IMR-90 (cell line): ENCODE measurements around the gene LRSAM1. TPM values are rescaled to one million over a fixed set of nuclear protein-coding genes. Genes with fewer than 3 reads are reported as not detected.

Source experiments
- ATAC-seq: fragments of 200-7000 bp; cut with Tn5 transposase; 2 replicates; pipeline ENCODE4 v1.9.1; 2020; ENCODE audit warnings: low read depth, mild to moderate bottlenecking, moderate library complexity
- BruUV-seq: library from RNA; stranded (reverse); fragments of 400-500 nt; replicated peaks from 2 replicates; lab custom pipeline; 2021; lab: Mats Ljungman, UMichigan
- CTCF ChIA-PET: fragments of 300-600 bp; formaldehyde crosslinking; extraction: SDS; loops from one replicate; lab custom pipeline; 2021; ENCODE audit warnings: antibody characterized with exemption; lab: Yijun Ruan, JAX
- POLR2A ChIA-PET: fragments of 300-600 bp; sonication (Branson Sonifier 250); formaldehyde crosslinking; loops from one replicate; lab custom pipeline; 2022; ENCODE audit warnings: antibody characterized with exemption; ENCODE audit not compliant: unreplicated experiment; lab: Charles Lee
- DNase-seq: peaks from one replicate; pipeline ENCODE4 v3.0.0; 2013
- H2AFZ ChIP-seq: replicated peaks from 2 replicates; pipeline ENCODE3; 2013; ENCODE audit warnings: low read length, mild to moderate bottlenecking; ENCODE audit not compliant: poor library complexity
- H2AK5ac ChIP-seq: 2 replicates; pipeline ENCODE4 v1.6.1; 2013; ENCODE audit warnings: low read depth, low read length, inconsistent platforms
- H2AK9ac ChIP-seq: replicated peaks from 2 replicates; pipeline ENCODE3; 2013; ENCODE audit warnings: mild to moderate bottlenecking, low read depth, low read length, moderate library complexity; ENCODE audit not compliant: poor library complexity
- H2BK120ac ChIP-seq: 2 replicates; pipeline ENCODE4 v1.6.1; 2013; ENCODE audit warnings: low read depth, low read length, inconsistent platforms
- H2BK15ac ChIP-seq: 3 replicates; pipeline ENCODE4 v1.6.1; 2013; ENCODE audit warnings: low read depth, low read length, inconsistent platforms
- H2BK20ac ChIP-seq: 2 replicates; pipeline ENCODE4 v1.6.1; 2013; ENCODE audit warnings: low read depth, mild to moderate bottlenecking, inconsistent platforms, low read length, moderate library complexity
- H2BK5ac ChIP-seq: 2 replicates; pipeline ENCODE4 v1.6.1; 2013; ENCODE audit warnings: mild to moderate bottlenecking, low read depth, low read length, inconsistent platforms; ENCODE audit not compliant: poor library complexity, severe bottlenecking
- H3K14ac ChIP-seq: replicated peaks from 2 replicates; pipeline ENCODE4 v1.6.1; 2013; ENCODE audit warnings: low read depth, low read length, inconsistent platforms
- H3K18ac ChIP-seq: 2 replicates; pipeline ENCODE4 v1.6.1; 2013; ENCODE audit warnings: low read depth, low read length, control low read depth
- H3K23ac ChIP-seq: 2 replicates; pipeline ENCODE4 v1.6.1; 2013; ENCODE audit warnings: low read depth, low read length, inconsistent platforms
- H3K27ac ChIP-seq: 2 replicates; pipeline ENCODE4 v1.5.1; 2013; ENCODE audit warnings: mild to moderate bottlenecking, control low read depth, low read length; ENCODE audit not compliant: insufficient read depth
- H3K27me3 ChIP-seq: 2 replicates; pipeline ENCODE4 v1.6.1; 2013; ENCODE audit warnings: low read length; ENCODE audit not compliant: control insufficient read depth, insufficient read depth
- H3K36me3 ChIP-seq: 2 replicates; pipeline ENCODE4 v1.6.1; 2013; ENCODE audit warnings: low read length, mixed read lengths; ENCODE audit not compliant: control insufficient read depth, insufficient read depth
- H3K4ac ChIP-seq: 2 replicates; pipeline ENCODE4 v1.6.1; 2013; ENCODE audit warnings: low read depth, low read length, inconsistent platforms
- H3K4me1 ChIP-seq: 2 replicates; pipeline ENCODE4 v1.6.1; 2013; ENCODE audit warnings: low read length, mixed read lengths; ENCODE audit not compliant: control insufficient read depth, insufficient read depth
- H3K4me2 ChIP-seq: 2 replicates; pipeline ENCODE4 v1.6.1; 2013; ENCODE audit warnings: low read depth, mild to moderate bottlenecking, control low read depth, low read length, moderate library complexity
- H3K4me3 ChIP-seq: 2 replicates; pipeline ENCODE4 v1.5.1; 2013; ENCODE audit warnings: low read depth, mild to moderate bottlenecking, control low read depth, low read length, moderate library complexity; ENCODE audit not compliant: insufficient read depth
- H3K56ac ChIP-seq: 2 replicates; pipeline ENCODE4 v1.6.1; 2013; ENCODE audit warnings: low read length, inconsistent platforms; ENCODE audit not compliant: insufficient read depth; ENCODE audit errors: extremely low read depth
- H3K79me1 ChIP-seq, 2 experiments: 2 replicates each; pipeline ENCODE4 v1.6.1; 2013; ENCODE audit warnings: low read length in 2 of 2, inconsistent platforms in 1 of 2, low read depth in 1 of 2
- H3K9ac ChIP-seq: 2 replicates; pipeline ENCODE4 v1.6.1; 2013; ENCODE audit warnings: low read depth, low read length, control low read depth
- H3K9me1 ChIP-seq: 2 replicates; pipeline ENCODE4 v1.6.1; 2013; ENCODE audit warnings: low read length, inconsistent platforms; ENCODE audit not compliant: insufficient read depth
- H3K9me3 ChIP-seq: 2 replicates; pipeline ENCODE4 v1.6.1; 2013; ENCODE audit warnings: low read length; ENCODE audit not compliant: control insufficient read depth, insufficient read depth
- H4K20me1 ChIP-seq: 2 replicates; pipeline ENCODE4 v1.6.1; 2013; ENCODE audit warnings: low read length, inconsistent platforms; ENCODE audit not compliant: insufficient read depth
- H4K5ac ChIP-seq: 2 replicates; pipeline ENCODE4 v1.6.1; 2013; ENCODE audit warnings: mild to moderate bottlenecking, low read depth, low read length, control low read depth
- H4K8ac ChIP-seq, 2 experiments: 2 replicates each; pipeline ENCODE4 v1.6.1; 2013; ENCODE audit warnings: low read depth in 2 of 2, low read length in 2 of 2, control low read depth in 1 of 2, inconsistent platforms in 1 of 2
- H4K91ac ChIP-seq: 2 replicates; pipeline ENCODE4 v1.6.1; 2013; ENCODE audit warnings: low read depth, low read length, inconsistent platforms; ENCODE audit not compliant: insufficient read depth
- CEBPB ChIP-seq: IDR thresholded peaks from 2 replicates; pipeline ENCODE4 v1.6.1; 2012; ENCODE audit warnings: low read depth, low read length, improper control_type of control experiment
- FOS ChIP-seq: fragments of 150-350 bp; IDR thresholded peaks from 2 replicates; pipeline ENCODE4 v1.6.1; 2016; ENCODE audit warnings: low read depth, low read length
- WGBS, 2 experiments: methylation state at CpG; one replicate each; pipeline versions ENCODE4 v1.1.5 to v1.1.7; 2013; ENCODE audit warnings: missing lambda C conversion rate in 2 of 2; ENCODE audit not compliant: insufficient read length in 1 of 2; ENCODE audit errors: extremely low coverage in 2 of 2; 5-methylcytosine and 5-hydroxymethylcytosine counted together
- dilution Hi-C: fragments of 300-500 bp; cut with HindIII; formaldehyde crosslinking; loops from one replicate; pipeline ENCODE4 v1.14.3; 2018; ENCODE audit warnings: low sequenced_read_pairs; ENCODE audit not compliant: unreplicated experiment
- in situ Hi-C: fragments of 300-500 bp; cut with MboI; formaldehyde crosslinking; loops from 3 replicates; pipeline ENCODE4 v1.14.3; 2019; ENCODE audit warnings: low sequenced_read_pairs, inconsistent platforms, mixed read lengths
- intact Hi-C: fragments of 100-400 bp; cut with micrococcal nuclease; formaldehyde crosslinking; loops from 2 replicates; pipeline ENCODE4 v1.10.0; 2022
- polyA plus RNA-seq, 3 experiments: library from polyadenylated mRNA; depleted of rRNA; stranded (reverse); fragments of >200 nt; gene quantifications; 2 replicates each; pipeline ENCODE4 v1.2.3, GENCODE V29; 2012; ENCODE audit warnings: low replicate concordance in 1 of 3
- total RNA-seq: library from RNA; depleted of rRNA; stranded (reverse); fragments of >200 nt; gene quantifications from 2 replicates; pipeline ENCODE4 v1.2.3, GENCODE V29; 2012

Gene LRSAM1
- total and polyA plus RNA-seq, 2 of the 4 experiments (the other 2 are of a cell fraction): 3.0 to 9.3 TPM

GRCh38 chr9:127421057-127421456 lies 30.3 kb upstream of the LRSAM1 start:
- peaks cover 12% of the 10 kb centered on the region; the same call in 1 of the 2 replicates for H3K9me1 ChIP-seq
- no peak overlapping the region for H2BK5ac ChIP-seq
- H3K18ac ChIP-seq: no peak overlapping the region
- peaks cover 24 to 39% of the 10 kb centered on the region in 2 experiments for H3K79me1 ChIP-seq
- no peak overlapping the region for H2BK15ac ChIP-seq
- no peak overlapping the region for H3K23ac ChIP-seq
- H2AFZ ChIP-seq: no peak overlapping the region
- H4K91ac ChIP-seq: no peak overlapping the region
- H2AK9ac ChIP-seq: no peak overlapping the region
- H3K14ac ChIP-seq: no peak overlapping the region
- no peak overlapping the region for H3K27ac ChIP-seq
- 92% methylated on average over 4 of the region's 7 CpGs; no CpG with 5 or more reads in 1 of the 2 experiments for WGBS, 2 experiments
- H4K20me1 ChIP-seq: 0 out of 2 replicates have a peak, but pooled peaks cover 3% of the 10 kb centered on the region
- BruUV-seq: no TSS peak
- no peak overlapping the region for H2AK5ac ChIP-seq
- no peaks in the 10 kb centered on the region for H3K9me3 ChIP-seq
- TF ChIP-seq CEBPB (no peak), FOS (no peak)
- no peak overlapping the region for H3K4me2 ChIP-seq
- H4K5ac ChIP-seq: no peak overlapping the region
- no peak overlapping the region for H2BK120ac ChIP-seq
- dilution Hi-C loops: no loop called here
- intact Hi-C loops: loop anchor here (10.0 kb wide), 1 partner anchor 196 kb away; no protein-coding TSS in a partner anchor
- H3K4me1 ChIP-seq: peaks cover 9% of the 10 kb centered on the region
- no peak for DNase-seq
- no peak overlapping the region for H3K9ac ChIP-seq
- ChIA-PET POLR2A (no interaction called here), CTCF (interaction anchor here (0.7 kb wide), 1 partner anchor 137 kb away, joined by 3 read pairs; no protein-coding TSS in a partner anchor)
- in situ Hi-C loops: no loop called here
- H3K36me3 ChIP-seq: 0 out of 2 replicates have a peak, but pooled peaks cover 2% of the 10 kb centered on the region
- H3K4ac ChIP-seq: no peak overlapping the region
- no peak overlapping the region for H2BK20ac ChIP-seq
- no peak overlapping the region for H3K56ac ChIP-seq
- H4K8ac ChIP-seq: no peak overlapping the region
- no peaks in the 10 kb centered on the region for H3K27me3 ChIP-seq
- no peak overlapping the region for H3K4me3 ChIP-seq
- ATAC-seq: no peak
